Subcutaneous abdominal adipose tissue (tissue), 5 donors: ENCODE measurements around the gene PDE6B.
A peak's percentile ranks its signal among the peaks of the same experiment; 100 is the strongest.
"Not testable (repeated sequence)": the region's sequence is repeated elsewhere in the genome, so short reads cannot be mapped to it uniquely, and the experiment has no call there.

ENCODE experiments used
- H3K27ac ChIP-seq: one replicate; pipeline ENCODE4 v1.7.0; 2013; ENCODE audit warnings: low read depth, mild to moderate bottlenecking, inconsistent platforms, low read length, moderate library complexity
- H3K27me3 ChIP-seq, 5 donors: one replicate each; pipeline ENCODE4 v1.7.0; 2013; ENCODE audit warnings: low read length in 5 of 5, inconsistent platforms in 1 of 5; ENCODE audit not compliant: control insufficient read depth in 5 of 5, insufficient read depth in 4 of 5
- H3K36me3 ChIP-seq, 5 donors: one replicate each; pipeline ENCODE4 v1.7.0; 2013; ENCODE audit warnings: low read length in 5 of 5; ENCODE audit not compliant: control insufficient read depth in 5 of 5, insufficient read depth in 5 of 5
- H3K4me1 ChIP-seq, 5 donors: one replicate each; pipeline ENCODE4 v1.7.0; 2013; ENCODE audit warnings: low read length in 5 of 5, mild to moderate bottlenecking in 3 of 5, moderate library complexity in 1 of 5; ENCODE audit not compliant: control insufficient read depth in 5 of 5, insufficient read depth in 5 of 5
- H3K4me3 ChIP-seq, 5 donors: one replicate each; pipeline ENCODE4 v1.7.0; 2013; ENCODE audit warnings: low read length in 5 of 5, low read depth in 1 of 5
- H3K9ac ChIP-seq, 5 donors: one replicate each; pipeline ENCODE4 v1.7.0; 2013; ENCODE audit warnings: low read length in 5 of 5, mild to moderate bottlenecking in 4 of 5, moderate library complexity in 3 of 5
- H3K9me3 ChIP-seq, 5 donors: one replicate each; pipeline ENCODE4 v1.7.0; 2013; ENCODE audit warnings: low read length in 5 of 5; ENCODE audit not compliant: control insufficient read depth in 5 of 5
- donor health status: healthy.
- donor health status: healthy.
- donor health status: healthy.
- donor health status: healthy.
- donor health status: healthy.

PDE6B gene

GRCh38 chr4:669806-670559 lies 44.6 kb downstream of the PDE6B start:
- peaks cover 0 to 14% (median 7%) of the 10 kb centered on the region in 5 donors for H3K27me3 ChIP-seq
- not testable (repeated sequence) for H3K27ac ChIP-seq, H3K9ac ChIP-seq, H3K9me3 ChIP-seq, H3K4me3 ChIP-seq
- H3K4me1 ChIP-seq: peaks cover 2 to 16% (median 10%) of the 10 kb centered on the region in 5 donors
- H3K36me3 ChIP-seq: peaks cover 0 to 22% (median 19%) of the 10 kb centered on the region in 5 donors

GRCh38 chr4:671769-672168 lies 46.4 kb downstream of the PDE6B start:
- Histone ChIP-seq H3K36me3 (peaks cover 0 to 22% (median 19%) of the 10 kb centered on the region in 5 donors), H3K27ac (no peak overlapping the region), H3K4me3 (no peak overlapping the region), H3K9me3 (no peaks in the 10 kb centered on the region), H3K9ac (no peak overlapping the region), H3K27me3 (peaks cover 0 to 2% (median 0%) of the 10 kb centered on the region in 5 donors), H3K4me1 (peaks cover 2 to 24% (median 20%) of the 10 kb centered on the region in 5 donors)

GRCh38 chr4:673349-674091 lies 48.1 kb downstream of the PDE6B start:
- no peaks in the 10 kb centered on the region for H3K9me3 ChIP-seq
- H3K27ac ChIP-seq: peak overlapping the region; percentile 30
- H3K4me1 ChIP-seq: peaks cover 3 to 29% (median 25%) of the 10 kb centered on the region in 5 donors
- peak overlapping the region; percentile 16 to 90 (median 71) for H3K9ac ChIP-seq
- H3K27me3 ChIP-seq: no peaks in the 10 kb centered on the region
- peak overlapping the region; percentile 48 to 92 (median 72) for H3K4me3 ChIP-seq
- H3K36me3 ChIP-seq: peaks cover 0 to 22% (median 19%) of the 10 kb centered on the region in 5 donors

GRCh38 chr4:674172-675035 lies 49.0 kb downstream of the PDE6B start, which contains the start of the genes ATP5ME and MYL5:
TSS of gene ATP5ME (minus strand) at chr4:674276. CDS start at chr4:674247, 29 bp downstream.
TSS of gene MYL5 (plus strand) at chr4:674542. CDS start at chr4:678027, 3,485 bp downstream.
- Histone ChIP-seq H3K4me1 (peaks cover 3 to 29% (median 25%) of the 10 kb centered on the region in 5 donors), H3K9ac (peak within 1 kb of the TSS; percentile 63 to 100 (median 99)), H3K9me3 (no peaks in the 10 kb centered on the region), H3K4me3 (peak within 1 kb of the TSS; percentile 63 to 92 (median 82)), H3K27me3 (no peaks in the 10 kb centered on the region), H3K27ac (peak within 1 kb of the TSS; percentile 97), H3K36me3 (peaks cover 0 to 22% (median 19%) of the 10 kb centered on the region in 5 donors)

- Histone ChIP-seq H3K27ac (peak overlapping the region; percentile 97), H3K4me1 (peaks cover 3 to 33% (median 26%) of the 10 kb centered on the region in 5 donors), H3K9ac (peak overlapping the region; percentile 63 to 100 (median 99)), H3K36me3 (peaks cover 0 to 22% (median 19%) of the 10 kb centered on the region in 5 donors), H3K4me3 (peak overlapping the region in 4 of 5 donors; percentile 76 to 92 (median 84)), H3K9me3 (no peaks in the 10 kb centered on the region), H3K27me3 (no peaks in the 10 kb centered on the region)
These were observed 49.9 kb downstream of the PDE6B start for GRCh38 chr4:675036-675882.

- no peak overlapping the region for H3K27ac ChIP-seq
- no peaks in the 10 kb centered on the region for H3K9me3 ChIP-seq
- no peaks in the 10 kb centered on the region for H3K27me3 ChIP-seq
- H3K36me3 ChIP-seq: peaks cover 0 to 15% (median 12%) of the 10 kb centered on the region in 5 donors
- no peak overlapping the region for H3K4me3 ChIP-seq
- no peak overlapping the region for H3K9ac ChIP-seq
- peaks cover 3 to 42% (median 35%) of the 10 kb centered on the region in 5 donors for H3K4me1 ChIP-seq
These were observed 50.9 kb downstream of the PDE6B start for GRCh38 chr4:675980-676870.

GRCh38 chr4:676871-677235 lies 51.5 kb downstream of the PDE6B start:
- Histone ChIP-seq H3K9ac (no peak overlapping the region), H3K9me3 (no peaks in the 10 kb centered on the region), H3K27ac (no peak overlapping the region), H3K27me3 (no peaks in the 10 kb centered on the region), H3K36me3 (peaks cover 0 to 8% (median 6%) of the 10 kb centered on the region in 5 donors), H3K4me1 (peaks cover 3 to 45% (median 35%) of the 10 kb centered on the region in 5 donors), H3K4me3 (no peak overlapping the region)

- Histone ChIP-seq H3K27me3 (no peaks in the 10 kb centered on the region), H3K4me3 (no peak overlapping the region), H3K4me1 (peaks cover 3 to 45% (median 35%) of the 10 kb centered on the region in 5 donors), H3K9ac (no peak overlapping the region), H3K9me3 (no peaks in the 10 kb centered on the region), H3K27ac (no peak overlapping the region), H3K36me3 (peaks cover 0 to under 1% (median 0%) of the 10 kb centered on the region in 5 donors)
These were observed 52.3 kb downstream of the PDE6B start for GRCh38 chr4:677431-678293.
